Astrocyte (in vitro differentiated cells and primary cell): ENCODE results near the gene IMMP2L. TPM values are rescaled to one million over a fixed set of nuclear protein-coding genes. Genes with fewer than 3 reads are reported as not detected.

Experiments used
- DNase-seq: peaks from one replicate; pipeline ENCODE4 v3.0.0-alpha.2; 2010; ENCODE audit warnings: low read depth
- FAIRE-seq: peaks from 2 replicates; lab custom pipeline; 2011; peaks lifted over from hg19 to GRCh38; lab: Jason Lieb, UNC
- H2AFZ ChIP-seq: 2 replicates; pipeline ENCODE4 v1.6.0; 2012; ENCODE audit warnings: low read depth, low read length, inconsistent platforms
- H3K27ac ChIP-seq: 2 replicates; pipeline ENCODE4 v1.5.1; 2011; ENCODE audit warnings: low read depth, low read length, inconsistent platforms
- H3K27me3 ChIP-seq: 2 replicates; pipeline ENCODE4 v1.6.0; 2011; ENCODE audit warnings: low read length, inconsistent platforms; ENCODE audit not compliant: insufficient read depth
- H3K36me3 ChIP-seq: 2 replicates; pipeline ENCODE4 v1.5.1; 2011; ENCODE audit warnings: low read length, inconsistent platforms; ENCODE audit not compliant: insufficient read depth
- H3K4me1 ChIP-seq: 2 replicates; pipeline ENCODE4 v1.5.1; 2011; ENCODE audit warnings: low read length, inconsistent platforms; ENCODE audit not compliant: insufficient read depth
- H3K4me2 ChIP-seq: 2 replicates; pipeline ENCODE4 v1.6.0; 2012; ENCODE audit warnings: low read length, inconsistent platforms
- H3K4me3 ChIP-seq: 2 replicates; pipeline ENCODE4 v1.5.1; 2011; ENCODE audit warnings: low read depth, mild to moderate bottlenecking, low read length, inconsistent platforms; ENCODE audit not compliant: insufficient read depth
- H3K79me2 ChIP-seq: 2 replicates; pipeline ENCODE4 v1.6.0; 2012; ENCODE audit warnings: mild to moderate bottlenecking, low read length, inconsistent platforms; ENCODE audit not compliant: insufficient read depth
- H3K9ac ChIP-seq: 2 replicates; pipeline ENCODE4 v1.6.0; 2012; ENCODE audit warnings: mild to moderate bottlenecking, low read length, inconsistent platforms
- H3K9me3 ChIP-seq: 2 replicates; pipeline ENCODE4 v1.5.1; 2012; ENCODE audit warnings: low read depth, mild to moderate bottlenecking, low read length, inconsistent platforms; ENCODE audit not compliant: insufficient read depth
- H4K20me1 ChIP-seq: 2 replicates; pipeline ENCODE4 v1.6.0; 2012; ENCODE audit warnings: low read length, inconsistent platforms; ENCODE audit not compliant: insufficient read depth
- H3K27ac Mint-ChIP-seq: one replicate; pipeline ENCODE4 v1.8.0; 2021; ENCODE audit warnings: mild to moderate bottlenecking, mixed read lengths; ENCODE audit not compliant: unreplicated experiment
- H3K27me3 Mint-ChIP-seq: one replicate; pipeline ENCODE4 v1.8.0; 2021; ENCODE audit warnings: low read depth, mixed read lengths; ENCODE audit not compliant: unreplicated experiment
- H3K36me3 Mint-ChIP-seq: one replicate; pipeline ENCODE4 v1.8.0; 2021; ENCODE audit warnings: low read depth, mixed read lengths; ENCODE audit not compliant: unreplicated experiment
- H3K4me1 Mint-ChIP-seq: one replicate; pipeline ENCODE4 v1.8.0; 2021; ENCODE audit warnings: low read depth, mixed read lengths; ENCODE audit not compliant: unreplicated experiment
- H3K4me3 Mint-ChIP-seq: one replicate; pipeline ENCODE4 v1.8.0; 2021; ENCODE audit warnings: mild to moderate bottlenecking, moderate library complexity, mixed read lengths; ENCODE audit not compliant: unreplicated experiment
- H3K9me3 Mint-ChIP-seq: one replicate; pipeline ENCODE4 v1.8.0; 2021; ENCODE audit warnings: mild to moderate bottlenecking, mixed read lengths; ENCODE audit not compliant: unreplicated experiment
- EZH2 ChIP-seq: IDR thresholded peaks from 2 replicates; pipeline ENCODE4 v1.6.1; 2012; ENCODE audit warnings: mild to moderate bottlenecking, low read length, inconsistent platforms; ENCODE audit not compliant: insufficient read depth
- total RNA-seq: library from RNA; stranded (reverse); gene quantifications from 2 replicates; pipeline ENCODE4 v1.2.1, GENCODE V29; 2021
- TF ChIP-seq, protein P1 (sequence below): IDR thresholded peaks from 2 replicates; pipeline ENCODE4 v1.5.1; 2011; ENCODE audit warnings: low read depth, mild to moderate bottlenecking, inconsistent platforms, low read length, moderate library complexity; ENCODE audit not compliant: insufficient read depth

Gene IMMP2L
- total RNA-seq, 1 donor from 2014 or later, result 13.8 TPM

- Mint-ChIP-seq H3K27ac (no peak overlapping the region), H3K9me3 (no peaks in the 10 kb centered on the region), H3K4me1 (peaks cover 8% of the 10 kb centered on the region), H3K36me3 (no peaks in the 10 kb centered on the region), H3K27me3 (no peaks in the 10 kb centered on the region), H3K4me3 (no peak overlapping the region)
- Histone ChIP-seq H3K27me3 (no peaks in the 10 kb centered on the region), H2AFZ (no peak overlapping the region), H3K36me3 (no peaks in the 10 kb centered on the region), H3K79me2 (no peaks in the 10 kb centered on the region), H4K20me1 (no peaks in the 10 kb centered on the region), H3K9ac (no peak overlapping the region), H3K4me1 (no peaks in the 10 kb centered on the region), H3K4me3 (no peak overlapping the region), H3K9me3 (no peaks in the 10 kb centered on the region), H3K4me2 (no peak overlapping the region), H3K27ac (no peak overlapping the region)
- no peak for FAIRE-seq
- TF ChIP-seq EZH2, result no peak
- TF ChIP-seq, protein P1, sequence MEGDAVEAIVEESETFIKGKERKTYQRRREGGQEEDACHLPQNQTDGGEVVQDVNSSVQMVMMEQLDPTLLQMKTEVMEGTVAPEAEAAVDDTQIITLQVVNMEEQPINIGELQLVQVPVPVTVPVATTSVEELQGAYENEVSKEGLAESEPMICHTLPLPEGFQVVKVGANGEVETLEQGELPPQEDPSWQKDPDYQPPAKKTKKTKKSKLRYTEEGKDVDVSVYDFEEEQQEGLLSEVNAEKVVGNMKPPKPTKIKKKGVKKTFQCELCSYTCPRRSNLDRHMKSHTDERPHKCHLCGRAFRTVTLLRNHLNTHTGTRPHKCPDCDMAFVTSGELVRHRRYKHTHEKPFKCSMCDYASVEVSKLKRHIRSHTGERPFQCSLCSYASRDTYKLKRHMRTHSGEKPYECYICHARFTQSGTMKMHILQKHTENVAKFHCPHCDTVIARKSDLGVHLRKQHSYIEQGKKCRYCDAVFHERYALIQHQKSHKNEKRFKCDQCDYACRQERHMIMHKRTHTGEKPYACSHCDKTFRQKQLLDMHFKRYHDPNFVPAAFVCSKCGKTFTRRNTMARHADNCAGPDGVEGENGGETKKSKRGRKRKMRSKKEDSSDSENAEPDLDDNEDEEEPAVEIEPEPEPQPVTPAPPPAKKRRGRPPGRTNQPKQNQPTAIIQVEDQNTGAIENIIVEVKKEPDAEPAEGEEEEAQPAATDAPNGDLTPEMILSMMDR, result no peak
- DNase-seq, result no peak
Observed at GRCh38 chr7:111224354-111225231, 337.7 kb downstream of the IMMP2L start.

- TF ChIP-seq, protein P1, result no peak
- TF ChIP-seq EZH2, result no peak
- H3K9ac ChIP-seq, result no peak overlapping the region
- H2AFZ ChIP-seq, result no peak overlapping the region
- no peak overlapping the region for H3K27ac ChIP-seq
- H3K4me1 ChIP-seq, result no peaks in the 10 kb centered on the region
- no peak for DNase-seq
- no peak for FAIRE-seq
- Mint-ChIP-seq H3K27me3 (no peaks in the 10 kb centered on the region), H3K27ac (no peak overlapping the region), H3K4me1 (peaks cover 5% of the 10 kb centered on the region), H3K9me3 (no peaks in the 10 kb centered on the region), H3K36me3 (no peaks in the 10 kb centered on the region), H3K4me3 (no peak overlapping the region)
- H3K36me3 ChIP-seq, result no peaks in the 10 kb centered on the region
- H3K27me3 ChIP-seq, result no peaks in the 10 kb centered on the region
- H3K4me2 ChIP-seq, result no peak overlapping the region
- H3K79me2 ChIP-seq, result no peaks in the 10 kb centered on the region
- no peaks in the 10 kb centered on the region for H4K20me1 ChIP-seq
- H3K9me3 ChIP-seq, result no peaks in the 10 kb centered on the region
- no peak overlapping the region for H3K4me3 ChIP-seq
Observed at GRCh38 chr7:111223802-111224253, 338.5 kb downstream of the IMMP2L start.

GRCh38 chr7:111215550-111215949 lies 346.7 kb downstream of the IMMP2L start:
- Histone ChIP-seq H3K4me2 (no peak overlapping the region), H3K4me3 (no peak overlapping the region), H2AFZ (no peak overlapping the region), H3K9ac (no peak overlapping the region), H3K79me2 (no peaks in the 10 kb centered on the region), H3K27me3 (no peaks in the 10 kb centered on the region), H3K27ac (no peak overlapping the region), H3K36me3 (no peaks in the 10 kb centered on the region), H4K20me1 (no peaks in the 10 kb centered on the region), H3K4me1 (no peaks in the 10 kb centered on the region), H3K9me3 (no peaks in the 10 kb centered on the region)
- no peak for DNase-seq
- Mint-ChIP-seq H3K27me3 (no peaks in the 10 kb centered on the region), H3K9me3 (no peaks in the 10 kb centered on the region), H3K27ac (no peak overlapping the region), H3K4me3 (no peak overlapping the region), H3K4me1 (no peaks in the 10 kb centered on the region), H3K36me3 (no peaks in the 10 kb centered on the region)
- no peak for FAIRE-seq
- no peak for TF ChIP-seq EZH2
- TF ChIP-seq, protein P1, result no peak
